Spleen (tissue), 11 donors: ENCODE results near the gene PYDC2. TPM values are rescaled to one million over a fixed set of nuclear protein-coding genes. Genes with fewer than 3 reads are reported as not detected.

Source experiments
- DNase-seq: peaks from one replicate; pipeline ENCODE4 v3.0.0-alpha.2; 2020
- H3K27ac ChIP-seq, 8 donors: fragments of 200-600 bp; sonication (generic) in 7 of 8; 1 replicate in 4 of 8; 2 replicates in 4 of 8; pipeline versions ENCODE4 v1.5.0 to v1.8.0; 2016 to 2021; ENCODE audit warnings: inconsistent platforms in 4 of 8, mild to moderate bottlenecking in 4 of 8, moderate library complexity in 1 of 8
- H3K27me3 ChIP-seq, 7 donors: fragments of 200-600 bp; sonication (generic) in 6 of 7; replicated peaks in 1 of 7; 1 replicate in 4 of 7; 2 replicates in 3 of 7; pipeline versions ENCODE4 v1.5.0 to v1.8.0; 2016 to 2021; ENCODE audit warnings: inconsistent platforms in 3 of 7, mild to moderate bottlenecking in 1 of 7
- H3K36me3 ChIP-seq, 6 donors: fragments of 200-600 bp; sonication (generic) in 5 of 6; 1 replicate in 4 of 6; 2 replicates in 2 of 6; pipeline versions ENCODE4 v1.5.0 to v1.8.0; 2016 to 2021; ENCODE audit warnings: inconsistent platforms in 2 of 6
- H3K4me1 ChIP-seq, 6 donors: fragments of 200-600 bp; sonication (generic) in 5 of 6; 1 replicate in 3 of 6; 2 replicates in 3 of 6; pipeline versions ENCODE4 v1.5.0 to v1.8.0; 2016 to 2021; ENCODE audit warnings: inconsistent platforms in 3 of 6
- H3K4me3 ChIP-seq, 8 donors: fragments of 200-600 bp; sonication (generic) in 7 of 8; 1 replicate in 4 of 8; 2 replicates in 4 of 8; pipeline versions ENCODE4 v1.5.0 to v1.8.0; 2016 to 2021; ENCODE audit warnings: inconsistent platforms in 4 of 8, mild to moderate bottlenecking in 4 of 8, moderate library complexity in 2 of 8
- H3K9me3 ChIP-seq, 8 donors: fragments of 200-600 bp; sonication (generic) in 7 of 8; 1 replicate in 4 of 8; 2 replicates in 4 of 8; pipeline versions ENCODE4 v1.5.0 to v1.8.0; 2016 to 2021; ENCODE audit warnings: inconsistent platforms in 4 of 8
- CTCF ChIP-seq, 11 experiments: fragments of 200-600 bp in 7 of 11; fragments of 450-650 bp in 4 of 11; sonication (generic) in 4 of 11; IDR thresholded peaks in 8 of 11; conservative IDR thresholded peaks in 3 of 11; 1 replicate in 7 of 11; 2 replicates in 4 of 11; pipeline versions ENCODE4 v1.4.0 to v1.8.0; 2016 to 2021; ENCODE audit warnings: antibody characterized with exemption in 11 of 11, inconsistent platforms in 4 of 11, mild to moderate bottlenecking in 1 of 11
- POLR2A ChIP-seq, 3 donors: fragments of 450-650 bp; IDR thresholded peaks; one replicate each; pipeline ENCODE4 v1.5.1; 2017; ENCODE audit warnings: antibody characterized with exemption in 3 of 3, mild to moderate bottlenecking in 1 of 3
- POLR2AphosphoS5 ChIP-seq, 3 donors: sonication (generic); formaldehyde crosslinking; IDR thresholded peaks; one replicate each; pipeline ENCODE4 v1.5.1; 2017; ENCODE audit warnings: antibody characterized with exemption in 3 of 3
- WGBS, 5 donors: extraction: QIAGEN DNeasy Blood & Tissue Kit in 3 of 5; methylation state at CpG; one replicate each; pipeline versions ENCODE4 v1.1.5 to v1.1.7; 2013 to 2018; 5-methylcytosine and 5-hydroxymethylcytosine counted together
- intact Hi-C: fragments of 100-400 bp; cut with DNase I; formaldehyde crosslinking; loops from one replicate; pipeline ENCODE4 v1.15.0; 2023; ENCODE audit warnings: low total_unique reads
- polyA plus RNA-seq, 3 donors: library from polyadenylated mRNA; stranded (reverse); fragments of 200-250 nt; gene quantifications; one replicate each; pipeline ENCODE4 v1.2.1, GENCODE V29; 2013
- total RNA-seq, 7 donors: library from RNA; depleted of rRNA in 3 of 7; stranded (reverse); fragments of >200 nt in 3 of 7; fragmentation: NEBNext Ultra II Directional in 4 of 7; extraction: Animal tissue kit (Norgen Biotek cat#: 25700) in 4 of 7; gene quantifications; one replicate each; pipeline versions ENCODE4 v1.1.0 to v1.2.1, GENCODE V29; 2016 to 2021
- donor health status: healthy with polysubstance abuse.
- donor health status: DM: no; HTN: no; CAD: no; lungs with moderate emphysema.
- donor health status: DM: no; HTN: no; CAD: no.
- donor health status: Bipolar disorder and iron deficiency.
- donor health status: healthy.
- donor health status: DM: no; HTN: no; CAD: no.
- donor health status: DM: yes; HTN: yes; CAD: no.

The PYDC2 gene
- total and polyA plus RNA-seq, 10 donors, result not detected

- peak; percentile 34 for DNase-seq
- WGBS, 5 donors, result 81 to 96% (median 93%) methylated on average over 5 of the region's 5 CpGs
- H3K4me1 ChIP-seq, result no peaks in the 10 kb centered on the region
- no peaks in the 10 kb centered on the region for H3K36me3 ChIP-seq
- no peak overlapping the region for H3K27ac ChIP-seq
- H3K4me3 ChIP-seq, result no peak overlapping the region
- peaks cover 0 to 7% (median 2%) of the 10 kb centered on the region in 8 donors for H3K9me3 ChIP-seq
- intact Hi-C loops, result no loop called here
- no peaks in the 10 kb centered on the region for H3K27me3 ChIP-seq
- TF ChIP-seq POLR2AphosphoS5 (IDR thresholded peaks at IDR 0.05), result no peak
- no peak for TF ChIP-seq CTCF (IDR thresholded peaks at IDR 0.05 in 8 of 11, conservative IDR thresholded peaks at IDR 0.05 in 3 of 11)
- no peak for TF ChIP-seq POLR2A (IDR thresholded peaks at IDR 0.05)
Observed at GRCh38 chr3:191432162-191432561, 28.8 kb upstream of the PYDC2 start.

- TF ChIP-seq POLR2AphosphoS5 (IDR thresholded peaks at IDR 0.05) (no peak), POLR2A (IDR thresholded peaks at IDR 0.05) (no peak), CTCF (IDR thresholded peaks at IDR 0.05 in 8 of 11, conservative IDR thresholded peaks at IDR 0.05 in 3 of 11) (no peak)
- no peak overlapping the region for H3K4me3 ChIP-seq
- no peak for DNase-seq
- intact Hi-C loops, result no loop called here
- peaks cover 0 to 7% (median 2%) of the 10 kb centered on the region in 8 donors for H3K9me3 ChIP-seq
- no peaks in the 10 kb centered on the region for H3K27me3 ChIP-seq
- no peaks in the 10 kb centered on the region for H3K4me1 ChIP-seq
- H3K36me3 ChIP-seq, result no peaks in the 10 kb centered on the region
- WGBS, 5 donors, result 77 to 100% (median 90%) methylated on average over 1 of the region's 1 CpG
- H3K27ac ChIP-seq, result no peak overlapping the region
Observed at GRCh38 chr3:191434024-191434423, 26.9 kb upstream of the PYDC2 start.

- Histone ChIP-seq H3K4me1 (no peaks in the 10 kb centered on the region), H3K27me3 (no peaks in the 10 kb centered on the region), H3K36me3 (no peaks in the 10 kb centered on the region), H3K9me3 (peaks cover 0 to 12% (median 8%) of the 10 kb centered on the region in 8 donors), H3K27ac (no peak overlapping the region), H3K4me3 (no peak overlapping the region)
- no peak for DNase-seq
- WGBS, 5 donors, result 41 to 53% (median 49%) methylated on average over 2 of the region's 2 CpGs
- intact Hi-C loops, result no loop called here
- TF ChIP-seq POLR2A (IDR thresholded peaks at IDR 0.05), result no peak
- TF ChIP-seq POLR2AphosphoS5 (IDR thresholded peaks at IDR 0.05), result no peak
- no peak for TF ChIP-seq CTCF (IDR thresholded peaks at IDR 0.05 in 8 of 11, conservative IDR thresholded peaks at IDR 0.05 in 3 of 11)
Observed at GRCh38 chr3:191435981-191436380, 25.0 kb upstream of the PYDC2 start.

GRCh38 chr3:191438150-191438814 is 22.7 kb upstream of the PYDC2 start:
- Histone ChIP-seq H3K4me3 (no peak overlapping the region), H3K27me3 (no peaks in the 10 kb centered on the region), H3K9me3 (peaks cover 0 to 7% (median 3%) of the 10 kb centered on the region in 8 donors), H3K27ac (no peak overlapping the region), H3K4me1 (no peaks in the 10 kb centered on the region), H3K36me3 (no peaks in the 10 kb centered on the region)
- no peak for DNase-seq
- WGBS, 5 donors, result 77 to 90% (median 80%) methylated on average over 2 of the region's 2 CpGs
- intact Hi-C loops, result no loop called here
- TF ChIP-seq POLR2AphosphoS5 (IDR thresholded peaks at IDR 0.05) (no peak), CTCF (IDR thresholded peaks at IDR 0.05 in 8 of 11, conservative IDR thresholded peaks at IDR 0.05 in 3 of 11) (no peak), POLR2A (IDR thresholded peaks at IDR 0.05) (no peak)
